Endothelial cell (in vitro differentiated cells): Measurements from ENCODE around the gene WDFY2. TPM values are rescaled to one million over a fixed set of nuclear protein-coding genes. Genes with fewer than 3 reads are reported as not detected.

Source experiments
- DNase-seq: peaks from one replicate; pipeline ENCODE4 v3.0.0; 2021; ENCODE audit warnings: low spot score
- H3K27ac Mint-ChIP-seq: one replicate; pipeline ENCODE4 v1.8.0; 2021; ENCODE audit warnings: mixed read lengths, inconsistent platforms; ENCODE audit not compliant: unreplicated experiment
- H3K27me3 Mint-ChIP-seq: one replicate; pipeline ENCODE4 v1.8.0; 2021; ENCODE audit warnings: mild to moderate bottlenecking, moderate library complexity, mixed read lengths, inconsistent platforms; ENCODE audit not compliant: unreplicated experiment
- H3K36me3 Mint-ChIP-seq: one replicate; pipeline ENCODE4 v1.8.0; 2021; ENCODE audit warnings: mild to moderate bottlenecking, low read depth, mixed read lengths, inconsistent platforms; ENCODE audit not compliant: unreplicated experiment
- H3K4me1 Mint-ChIP-seq: one replicate; pipeline ENCODE4 v1.8.0; 2021; ENCODE audit warnings: mild to moderate bottlenecking, mixed read lengths, inconsistent platforms; ENCODE audit not compliant: unreplicated experiment
- H3K4me3 Mint-ChIP-seq: one replicate; pipeline ENCODE4 v1.8.0; 2021; ENCODE audit warnings: mild to moderate bottlenecking, mixed read lengths, inconsistent platforms; ENCODE audit not compliant: unreplicated experiment
- H3K9me3 Mint-ChIP-seq: one replicate; pipeline ENCODE4 v1.8.0; 2021; ENCODE audit warnings: mixed read lengths, inconsistent platforms; ENCODE audit not compliant: unreplicated experiment
- total RNA-seq: library from RNA; stranded (reverse); fragmentation: NEBNext Ultra II Directional; extraction: Animal tissue kit (Norgen Biotek cat#: 25700); gene quantifications from one replicate; pipeline ENCODE4 v1.2.1, GENCODE V29; 2021; ENCODE audit not compliant: unreplicated experiment
- TF ChIP-seq, protein P1 (sequence below): fragments of 200-600 bp; sonication (generic); IDR thresholded peaks from one replicate; pipeline ENCODE4 v1.5.0; 2021; ENCODE audit warnings: antibody characterized with exemption; ENCODE audit not compliant: unreplicated experiment

Gene WDFY2
- total RNA-seq, 1 donor from 2014 or later: 22.7 TPM

DNA sequence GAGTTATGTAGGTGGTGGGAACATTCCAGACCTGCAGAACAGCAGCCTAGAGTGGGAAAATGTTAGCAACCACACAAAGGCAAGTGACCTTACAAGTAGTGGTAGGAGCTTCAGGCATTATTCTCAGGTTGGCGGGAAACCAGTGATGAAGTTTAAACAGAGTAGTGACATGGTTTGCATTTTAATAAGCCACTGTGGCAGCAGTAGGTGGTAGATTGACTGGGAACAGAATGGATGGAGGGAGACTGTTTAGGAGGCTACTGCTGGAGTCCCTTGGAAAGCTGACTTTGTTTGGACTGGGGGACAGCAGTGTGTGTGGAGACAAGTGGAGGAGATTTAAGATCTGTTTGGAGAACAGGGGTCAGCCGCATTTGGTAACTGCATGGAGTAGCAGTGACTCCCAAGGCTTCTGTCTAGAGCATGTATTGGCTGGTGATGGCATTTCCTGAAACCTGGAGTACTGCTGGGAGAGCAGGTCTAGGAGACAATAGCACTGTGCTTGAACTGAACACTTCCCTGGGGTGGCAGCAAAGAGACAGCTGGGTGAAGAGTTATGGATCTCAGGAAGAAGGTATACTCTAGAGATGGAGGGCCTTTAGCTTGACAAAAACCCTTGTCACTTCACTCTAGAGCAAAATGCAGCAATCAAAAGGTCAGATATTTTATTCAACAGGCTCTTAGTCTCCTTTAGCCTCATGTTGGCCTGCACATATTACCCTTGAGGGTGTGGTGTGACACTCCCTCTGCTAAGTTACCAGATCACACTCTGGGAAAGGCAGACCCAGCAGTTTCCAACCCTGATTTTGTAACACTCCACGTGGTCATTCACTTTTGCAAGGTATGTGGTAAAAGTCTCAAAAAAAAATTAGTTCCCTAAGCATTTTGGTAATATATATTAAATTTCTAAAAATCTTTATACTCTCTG is 149.4 kb downstream of the WDFY2 start:
- DNase-seq: no peak
- peak overlapping the region; percentile 83 for H3K27ac Mint-ChIP-seq
- TF ChIP-seq, protein P1, sequence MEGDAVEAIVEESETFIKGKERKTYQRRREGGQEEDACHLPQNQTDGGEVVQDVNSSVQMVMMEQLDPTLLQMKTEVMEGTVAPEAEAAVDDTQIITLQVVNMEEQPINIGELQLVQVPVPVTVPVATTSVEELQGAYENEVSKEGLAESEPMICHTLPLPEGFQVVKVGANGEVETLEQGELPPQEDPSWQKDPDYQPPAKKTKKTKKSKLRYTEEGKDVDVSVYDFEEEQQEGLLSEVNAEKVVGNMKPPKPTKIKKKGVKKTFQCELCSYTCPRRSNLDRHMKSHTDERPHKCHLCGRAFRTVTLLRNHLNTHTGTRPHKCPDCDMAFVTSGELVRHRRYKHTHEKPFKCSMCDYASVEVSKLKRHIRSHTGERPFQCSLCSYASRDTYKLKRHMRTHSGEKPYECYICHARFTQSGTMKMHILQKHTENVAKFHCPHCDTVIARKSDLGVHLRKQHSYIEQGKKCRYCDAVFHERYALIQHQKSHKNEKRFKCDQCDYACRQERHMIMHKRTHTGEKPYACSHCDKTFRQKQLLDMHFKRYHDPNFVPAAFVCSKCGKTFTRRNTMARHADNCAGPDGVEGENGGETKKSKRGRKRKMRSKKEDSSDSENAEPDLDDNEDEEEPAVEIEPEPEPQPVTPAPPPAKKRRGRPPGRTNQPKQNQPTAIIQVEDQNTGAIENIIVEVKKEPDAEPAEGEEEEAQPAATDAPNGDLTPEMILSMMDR: no peak
- peaks cover 8% of the 10 kb centered on the region for H3K36me3 Mint-ChIP-seq
- H3K4me3 Mint-ChIP-seq: no peak overlapping the region
- peaks cover 12% of the 10 kb centered on the region for H3K4me1 Mint-ChIP-seq
- no peaks in the 10 kb centered on the region for H3K27me3 Mint-ChIP-seq
- no peaks in the 10 kb centered on the region for H3K9me3 Mint-ChIP-seq

DNA sequence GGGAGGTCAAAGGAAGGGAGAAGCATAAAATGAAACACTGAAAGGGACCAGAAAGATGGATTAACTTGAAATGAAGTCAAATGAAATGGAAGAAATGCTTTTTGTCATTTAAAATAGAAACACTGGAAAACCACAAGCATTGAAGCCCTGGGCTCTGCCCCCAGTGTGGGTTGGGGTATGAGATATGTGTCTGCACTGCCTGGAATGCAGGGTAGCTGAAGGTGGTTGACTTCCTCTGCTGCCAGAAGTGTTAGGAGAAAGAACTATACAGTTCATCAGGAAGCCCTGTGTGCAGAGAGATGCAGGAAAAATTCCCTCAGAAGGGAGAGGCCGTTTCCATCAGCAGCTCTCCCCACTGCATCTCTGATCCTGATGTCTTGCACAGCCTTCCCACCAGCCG is 150.5 kb downstream of the WDFY2 start:
- no peak for DNase-seq
- H3K4me1 Mint-ChIP-seq: peaks cover 17% of the 10 kb centered on the region
- H3K27me3 Mint-ChIP-seq: no peaks in the 10 kb centered on the region
- no peak overlapping the region for H3K27ac Mint-ChIP-seq
- H3K36me3 Mint-ChIP-seq: peaks cover 15% of the 10 kb centered on the region
- H3K9me3 Mint-ChIP-seq: no peaks in the 10 kb centered on the region
- TF ChIP-seq, protein P1: no peak
- no peak overlapping the region for H3K4me3 Mint-ChIP-seq

DNA sequence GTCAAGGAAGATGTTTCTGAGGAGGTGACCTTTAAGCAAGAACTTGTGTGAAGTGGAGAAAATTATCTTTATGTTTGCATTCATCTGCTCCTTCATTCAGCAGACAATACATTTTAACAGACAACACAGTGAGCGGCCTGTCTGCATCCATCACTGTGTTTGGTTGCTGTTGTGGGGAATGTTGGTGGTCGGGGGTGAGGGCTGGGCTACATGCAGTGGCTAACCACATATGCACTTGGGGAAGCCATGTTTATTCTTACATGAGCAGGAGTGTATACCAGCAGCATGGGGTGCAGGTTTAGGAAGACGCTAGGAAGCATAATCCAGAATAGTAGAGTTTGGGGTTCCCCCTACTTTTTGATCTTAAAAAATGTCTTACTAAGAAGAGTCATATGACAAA is 153.3 kb downstream of the WDFY2 start:
- Mint-ChIP-seq H3K4me1 (peaks cover 12% of the 10 kb centered on the region), H3K9me3 (no peaks in the 10 kb centered on the region), H3K36me3 (peaks cover 14% of the 10 kb centered on the region), H3K27ac (no peak overlapping the region), H3K27me3 (peaks cover 3% of the 10 kb centered on the region), H3K4me3 (no peak overlapping the region)
- DNase-seq: no peak
- TF ChIP-seq, protein P1: no peak

DNA sequence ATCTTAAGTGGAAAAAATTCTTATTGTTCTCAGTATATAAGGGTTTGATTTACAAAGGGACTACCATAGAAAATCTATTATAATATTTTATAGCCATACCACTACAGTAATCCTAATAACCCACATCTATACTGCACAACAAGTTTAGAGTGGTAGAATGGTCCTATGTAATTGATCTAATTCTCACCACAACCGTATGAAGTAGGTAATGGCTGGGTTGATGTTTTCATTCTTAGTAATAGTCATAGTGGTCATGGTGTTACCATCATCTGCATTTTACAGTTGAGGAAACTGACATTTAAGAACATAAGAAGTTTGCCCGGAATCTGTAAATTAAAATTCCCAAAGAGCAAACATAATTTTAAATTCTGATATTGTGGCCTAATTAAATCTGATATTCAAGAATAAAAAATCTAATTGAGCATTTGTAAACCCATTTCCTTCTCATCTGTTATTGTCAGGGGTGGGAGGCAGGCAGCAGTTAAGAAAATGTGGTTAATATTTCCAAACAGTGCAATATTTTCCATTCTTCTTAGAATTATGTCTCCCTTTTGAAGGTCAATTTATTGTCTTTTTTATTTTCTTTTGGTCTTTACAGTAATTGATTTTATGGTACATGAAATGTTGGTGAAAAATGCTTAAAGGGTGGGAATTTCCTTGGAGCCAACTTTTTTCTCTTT is 154.1 kb downstream of the WDFY2 start:
- no peak for DNase-seq
- Mint-ChIP-seq H3K4me3 (no peak overlapping the region), H3K27ac (no peak overlapping the region), H3K36me3 (peaks cover 20% of the 10 kb centered on the region), H3K9me3 (no peaks in the 10 kb centered on the region), H3K27me3 (peaks cover 5% of the 10 kb centered on the region), H3K4me1 (peaks cover 10% of the 10 kb centered on the region)
- TF ChIP-seq, protein P1: no peak
